DOHH2 (cell line): Measurements from ENCODE around the gene ABCC8.

Source experiments
- CTCF ChIP-seq: fragments of 200-600 bp; sonication (generic); IDR thresholded peaks from one replicate; pipeline ENCODE4 v1.5.1; 2014; ENCODE audit warnings: antibody characterized with exemption, mild to moderate bottlenecking, low read depth, low read length; ENCODE audit not compliant: poor library complexity, severe bottlenecking
- EZH2phosphoT487 ChIP-seq: fragments of 200-600 bp; sonication (generic); IDR thresholded peaks from 2 replicates; pipeline ENCODE4 v1.6.1; 2017; ENCODE audit warnings: borderline replicate concordance, mild to moderate bottlenecking, antibody characterized with exemption, low read length, moderate library complexity, mixed read lengths

GRCh38 chr11:17353821-17354600, 122.6 kb downstream of the ABCC8 start:
- TF ChIP-seq CTCF (no peak), EZH2phosphoT487 (no peak)
